ENCODE measurements around the gene ERCC1. TPM values are rescaled to one million over a fixed set of nuclear protein-coding genes. Genes with fewer than 3 reads are reported as not detected.

ERCC1 gene
- total and polyA plus RNA-seq, 2 of the 13 experiments (the other 11 are each of a cell fraction or from before 2014, with no cell fraction given) = 40.0 to 66.4 TPM

DNA sequence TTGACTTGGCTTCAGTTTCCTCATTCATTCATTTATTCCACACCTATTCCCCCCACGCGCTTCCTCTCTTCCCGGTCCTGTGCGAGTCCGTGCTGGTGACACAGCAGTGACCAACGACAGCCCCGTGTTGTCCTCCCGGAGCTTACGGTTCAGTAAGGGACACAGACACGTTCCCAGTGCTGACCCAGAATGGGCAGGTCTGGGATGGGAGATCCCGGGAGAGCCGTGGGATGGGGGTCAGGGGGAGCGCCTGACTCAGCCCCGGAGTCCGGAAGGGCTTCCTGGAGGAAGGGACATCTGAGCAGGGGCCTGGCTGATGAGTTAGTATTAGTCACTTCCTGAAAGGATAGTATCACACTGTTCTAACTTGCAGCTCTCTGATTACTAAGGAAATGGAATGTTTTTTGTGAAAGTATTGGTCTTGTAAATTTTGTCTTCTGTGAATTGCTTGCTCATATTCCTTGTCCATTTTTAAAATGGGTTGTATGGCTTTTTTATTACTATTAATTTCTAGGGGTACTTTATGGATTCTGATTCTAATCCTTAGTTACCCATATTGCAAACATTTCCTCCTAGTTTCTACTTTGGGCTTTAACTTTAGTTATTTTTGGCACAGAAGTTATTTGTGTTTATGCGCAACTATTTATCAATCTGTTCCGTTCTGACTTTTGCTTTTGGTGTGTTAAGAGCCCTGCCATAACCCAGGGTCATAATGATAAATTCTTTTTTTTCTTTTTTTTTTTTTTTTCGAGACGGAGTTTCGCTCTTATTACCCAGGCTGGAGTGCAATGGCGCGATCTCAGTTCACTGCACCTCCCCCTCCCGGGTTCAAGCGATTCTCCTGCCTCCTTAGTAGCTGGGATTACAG lies 708 bp upstream of the ERCC1 start (continued):
- TF ChIP-seq NFYC (CRISPR knock-in tag; IDR thresholded peaks at IDR 0.05) (no peak), ZNF792 (CRISPR knock-in tag; IDR thresholded peaks at IDR 0.05) (peak; percentile 73; the same call in 1 of the 2 replicates), ZNF720 (CRISPR knock-in tag; IDR thresholded peaks at IDR 0.05) (no peak), GATA4 (IDR thresholded peaks at IDR 0.05; ENCODE audit: borderline replicate concordance, low read depth) (no peak), ZNF3 (CRISPR knock-in tag; IDR thresholded peaks at IDR 0.05) (no peak), ZNF674 (CRISPR knock-in tag; IDR thresholded peaks at IDR 0.05; ENCODE audit: low read depth) (0 out of 2 replicates have a peak, but pooled peaks have one; percentile 24), TBP (CRISPR knock-in tag; IDR thresholded peaks at IDR 0.05) (no peak), MATR3 (CRISPR knock-in tag; IDR thresholded peaks at IDR 0.05) (no peak), ERF (CRISPR knock-in tag; IDR thresholded peaks at IDR 0.05) (no peak), BRCA1 (CRISPR knock-in tag; IDR thresholded peaks at IDR 0.05) (no peak), MBNL3 (CRISPR knock-in tag; conservative IDR thresholded peaks at IDR 0.05) (no peak), ZNF432 (CRISPR knock-in tag; IDR thresholded peaks at IDR 0.05; ENCODE audit: borderline replicate concordance) (no peak), ZNF317 (CRISPR knock-in tag; IDR thresholded peaks at IDR 0.05) (no peak), BORCS8-MEF2B (CRISPR knock-in tag; IDR thresholded peaks at IDR 0.05) (no peak), NR2C2 (CRISPR knock-in tag; IDR thresholded peaks at IDR 0.05; ENCODE audit: borderline replicate concordance) (no peak), STAT5B (CRISPR knock-in tag; IDR thresholded peaks at IDR 0.05) (no peak), MED1 (CRISPR knock-in tag; IDR thresholded peaks at IDR 0.05) (peak; percentile 71), ZNF883 (CRISPR knock-in tag; IDR thresholded peaks at IDR 0.05; ENCODE audit: not compliant biosample characterization) (peak; percentile 13), ELF4 (CRISPR knock-in tag; IDR thresholded peaks at IDR 0.05; ENCODE audit: borderline replicate concordance) (peak; percentile 83; the same call in 1 of the 2 replicates), FOXK2 (IDR thresholded peaks at IDR 0.05) (no peak), ZNF567 (CRISPR knock-in tag; IDR thresholded peaks at IDR 0.05; ENCODE audit: borderline replicate concordance) (0 out of 2 replicates have a peak, but pooled peaks have one; percentile 15), SAP130 (CRISPR knock-in tag; IDR thresholded peaks at IDR 0.05; ENCODE audit: low read depth) (peak; percentile 77), ZBTB21 (CRISPR knock-in tag; IDR thresholded peaks at IDR 0.05) (no peak), BRD4 (CRISPR knock-in tag; IDR thresholded peaks at IDR 0.05) (no peak), ZSCAN21 (CRISPR knock-in tag; IDR thresholded peaks at IDR 0.05; ENCODE audit: borderline replicate concordance) (no peak), TBX2 (CRISPR knock-in tag; IDR thresholded peaks at IDR 0.05; ENCODE audit: borderline replicate concordance) (no peak), POLR2A (IDR thresholded peaks at IDR 0.05; ENCODE audit: insufficient read depth in 1 of 2, low read depth in 2 of 2, low read length in 2 of 2) (no peak)
- TF ChIP-seq, protein P1, sequence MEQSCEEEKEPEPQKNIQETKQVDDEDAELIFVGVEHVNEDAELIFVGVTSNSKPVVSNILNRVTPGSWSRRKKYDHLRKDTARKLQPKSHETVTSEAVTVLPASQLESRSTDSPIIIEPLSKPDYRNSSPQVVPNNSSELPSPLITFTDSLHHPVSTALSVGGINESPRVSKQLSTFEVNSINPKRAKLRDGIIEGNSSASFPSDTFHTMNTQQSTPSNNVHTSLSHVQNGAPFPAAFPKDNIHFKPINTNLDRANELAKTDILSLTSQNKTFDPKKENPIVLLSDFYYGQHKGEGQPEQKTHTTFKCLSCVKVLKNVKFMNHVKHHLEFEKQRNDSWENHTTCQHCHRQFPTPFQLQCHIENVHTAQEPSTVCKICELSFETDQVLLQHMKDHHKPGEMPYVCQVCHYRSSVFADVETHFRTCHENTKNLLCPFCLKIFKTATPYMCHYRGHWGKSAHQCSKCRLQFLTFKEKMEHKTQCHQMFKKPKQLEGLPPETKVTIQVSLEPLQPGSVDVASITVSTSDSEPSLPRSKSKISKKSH (CRISPR knock-in tag; IDR thresholded peaks at IDR 0.05; ENCODE audit: borderline replicate concordance) = no peak
- TF ChIP-seq, protein P2, sequence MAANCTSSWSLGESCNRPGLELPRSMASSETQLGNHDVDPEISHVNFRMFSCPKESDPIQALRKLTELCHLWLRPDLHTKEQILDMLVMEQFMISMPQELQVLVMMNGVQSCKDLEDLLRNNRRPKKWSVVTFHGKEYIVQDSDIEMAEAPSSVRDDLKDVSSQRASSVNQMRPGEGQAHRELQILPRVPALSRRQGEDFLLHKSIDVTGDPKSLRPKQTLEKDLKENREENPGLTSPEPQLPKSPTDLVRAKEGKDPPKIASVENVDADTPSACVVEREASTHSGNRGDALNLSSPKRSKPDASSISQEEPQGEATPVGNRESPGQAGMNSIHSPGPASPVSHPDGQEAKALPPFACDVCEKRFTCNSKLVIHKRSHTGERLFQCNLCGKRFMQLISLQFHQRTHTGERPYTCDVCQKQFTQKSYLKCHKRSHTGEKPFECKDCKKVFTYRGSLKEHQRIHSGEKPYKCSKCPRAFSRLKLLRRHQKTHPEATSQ (CRISPR knock-in tag; IDR thresholded peaks at IDR 0.05; ENCODE audit: borderline replicate concordance) = no peak
- TF ChIP-seq, protein P3, sequence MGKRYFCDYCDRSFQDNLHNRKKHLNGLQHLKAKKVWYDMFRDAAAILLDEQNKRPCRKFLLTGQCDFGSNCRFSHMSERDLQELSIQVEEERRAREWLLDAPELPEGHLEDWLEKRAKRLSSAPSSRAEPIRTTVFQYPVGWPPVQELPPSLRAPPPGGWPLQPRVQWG (CRISPR knock-in tag; IDR thresholded peaks at IDR 0.05; ENCODE audit: borderline replicate concordance, low read depth) = no peak
